Measurements from ENCODE around the gene RALGAPA2. TPM values are rescaled to one million over a fixed set of nuclear protein-coding genes. Genes with fewer than 3 reads are reported as not detected.

The RALGAPA2 gene
- total RNA-seq, 1 donor from 2014 or later = 21.0 TPM

- H3K27ac ChIP-seq (replicated peaks) = no peak overlapping the region
- H3K9me3 ChIP-seq (replicated peaks) = no peaks in the 10 kb centered on the region
- no peak for DNase-seq
- peaks cover 32% of the 10 kb centered on the region for H3K4me1 ChIP-seq
- H3K27me3 ChIP-seq (ENCODE audit: low read depth) = no peaks in the 10 kb centered on the region
- H3K4me3 ChIP-seq = no peak overlapping the region
- no peak for TF ChIP-seq CTCF (IDR thresholded peaks at IDR 0.05; ENCODE audit: borderline replicate concordance)
- intact Hi-C loops (cut with micrococcal nuclease) = no loop called here
- H3K36me3 ChIP-seq = no peaks in the 10 kb centered on the region
Observed at GRCh38 chr20:20443504-20443903, 268.9 kb downstream of the RALGAPA2 start.

- Histone ChIP-seq H3K27me3 (ENCODE audit: low read depth) (no peaks in the 10 kb centered on the region), H3K4me3 (no peak overlapping the region), H3K9me3 (replicated peaks) (no peaks in the 10 kb centered on the region), H3K27ac (replicated peaks) (no peak overlapping the region), H3K36me3 (no peaks in the 10 kb centered on the region), H3K4me1 (peaks cover 32% of the 10 kb centered on the region)
- DNase-seq = no peak
- intact Hi-C loops (cut with micrococcal nuclease) = no loop called here
- TF ChIP-seq CTCF (IDR thresholded peaks at IDR 0.05; ENCODE audit: borderline replicate concordance) = no peak
Observed at GRCh38 chr20:20442466-20442865, 270.0 kb downstream of the RALGAPA2 start.

GRCh38 chr20:20440886-20441658 lies 271.4 kb downstream of the RALGAPA2 start:
- intact Hi-C loops (cut with micrococcal nuclease) = no loop called here
- Histone ChIP-seq H3K4me1 (peaks cover 19% of the 10 kb centered on the region), H3K36me3 (no peaks in the 10 kb centered on the region), H3K27me3 (ENCODE audit: low read depth) (no peaks in the 10 kb centered on the region), H3K9me3 (replicated peaks) (no peaks in the 10 kb centered on the region), H3K4me3 (no peak overlapping the region), H3K27ac (replicated peaks) (no peak overlapping the region)
- TF ChIP-seq CTCF (IDR thresholded peaks at IDR 0.05; ENCODE audit: borderline replicate concordance) = no peak
- DNase-seq = no peak

GRCh38 chr20:20440481-20440880 lies 272.0 kb downstream of the RALGAPA2 start:
- Histone ChIP-seq H3K4me3 (no peak overlapping the region), H3K9me3 (replicated peaks) (no peaks in the 10 kb centered on the region), H3K4me1 (peaks cover 18% of the 10 kb centered on the region), H3K27me3 (ENCODE audit: low read depth) (no peaks in the 10 kb centered on the region), H3K27ac (replicated peaks) (no peak overlapping the region), H3K36me3 (no peaks in the 10 kb centered on the region)
- intact Hi-C loops (cut with micrococcal nuclease) = no loop called here
- DNase-seq = no peak
- TF ChIP-seq CTCF (IDR thresholded peaks at IDR 0.05; ENCODE audit: borderline replicate concordance) = no peak

- intact Hi-C loops (cut with micrococcal nuclease) = loop anchor here (10.0 kb wide), 1 partner anchor 65 kb away; no protein-coding TSS in a partner anchor
- no peak for TF ChIP-seq CTCF (IDR thresholded peaks at IDR 0.05; ENCODE audit: borderline replicate concordance)
- no peak overlapping the region for H3K27ac ChIP-seq (replicated peaks)
Observed at GRCh38 chr20:20439602-20440190, 272.7 kb downstream of the RALGAPA2 start.

More at GRCh38 chr20:20439602-20440190, 272.7 kb downstream of the RALGAPA2 start:
- H3K9me3 ChIP-seq (replicated peaks) = no peaks in the 10 kb centered on the region
- H3K27me3 ChIP-seq (ENCODE audit: low read depth) = no peaks in the 10 kb centered on the region
- no peak for DNase-seq
- no peak overlapping the region for H3K4me3 ChIP-seq
- H3K4me1 ChIP-seq = peaks cover 18% of the 10 kb centered on the region
- no peaks in the 10 kb centered on the region for H3K36me3 ChIP-seq
